Stimulated activated CD4-positive, alpha-beta T cell treated with anti-CD3 and anti-CD28 coated beads, Interleukin-4, amount 100 ng/mL, for 1 hour (primary cell): ENCODE results near the gene TGOLN2.
"Not testable (repeated sequence)": the region's sequence is repeated elsewhere in the genome, so short reads cannot be mapped to it uniquely, and the experiment has no call there.

Source experiments
- DNase-seq: peaks from one replicate; pipeline ENCODE4 v3.0.0-alpha.2; 2020

Gene TGOLN2

DNA sequence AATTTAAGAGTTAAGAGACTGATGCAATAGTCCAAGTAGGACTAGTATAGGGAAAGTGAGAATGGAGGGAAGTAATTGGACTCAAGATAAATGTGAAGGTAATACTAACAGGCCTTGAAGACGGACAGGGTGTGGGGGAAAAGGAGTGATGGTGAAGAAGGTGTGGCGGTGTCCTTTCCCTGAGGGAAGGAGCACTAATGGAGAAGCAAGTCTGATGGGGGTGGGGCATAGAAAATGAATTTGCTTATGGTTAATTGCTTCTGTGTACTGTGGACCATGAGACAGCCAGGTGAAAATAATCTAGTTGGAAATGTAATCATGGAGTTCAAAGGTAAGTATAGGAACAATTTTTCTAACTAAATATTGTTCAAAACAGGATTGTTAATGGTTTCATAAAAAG, 7.1 kb upstream of the TGOLN2 start:
- no peak for DNase-seq

DNA sequence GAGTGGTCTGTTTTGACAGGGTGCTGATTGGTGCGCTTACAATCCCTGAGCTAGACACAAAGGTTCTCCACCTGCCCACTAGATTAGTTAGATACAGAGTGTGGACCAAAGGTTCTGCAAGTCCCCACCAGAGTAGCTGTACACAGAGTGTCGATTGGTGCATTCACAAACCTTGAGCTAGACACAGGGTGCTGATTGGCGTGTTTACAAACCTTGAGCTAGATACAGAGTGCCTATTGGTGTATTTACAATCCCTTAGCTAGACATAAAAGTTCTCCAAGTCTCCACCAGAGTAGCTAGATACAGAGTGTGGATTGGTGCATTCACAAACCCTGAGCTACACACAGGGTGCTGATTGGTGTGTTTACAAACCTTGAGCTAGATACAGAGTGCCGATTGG, 6.1 kb upstream of the TGOLN2 start:
- not testable (repeated sequence) for DNase-seq

DNA sequence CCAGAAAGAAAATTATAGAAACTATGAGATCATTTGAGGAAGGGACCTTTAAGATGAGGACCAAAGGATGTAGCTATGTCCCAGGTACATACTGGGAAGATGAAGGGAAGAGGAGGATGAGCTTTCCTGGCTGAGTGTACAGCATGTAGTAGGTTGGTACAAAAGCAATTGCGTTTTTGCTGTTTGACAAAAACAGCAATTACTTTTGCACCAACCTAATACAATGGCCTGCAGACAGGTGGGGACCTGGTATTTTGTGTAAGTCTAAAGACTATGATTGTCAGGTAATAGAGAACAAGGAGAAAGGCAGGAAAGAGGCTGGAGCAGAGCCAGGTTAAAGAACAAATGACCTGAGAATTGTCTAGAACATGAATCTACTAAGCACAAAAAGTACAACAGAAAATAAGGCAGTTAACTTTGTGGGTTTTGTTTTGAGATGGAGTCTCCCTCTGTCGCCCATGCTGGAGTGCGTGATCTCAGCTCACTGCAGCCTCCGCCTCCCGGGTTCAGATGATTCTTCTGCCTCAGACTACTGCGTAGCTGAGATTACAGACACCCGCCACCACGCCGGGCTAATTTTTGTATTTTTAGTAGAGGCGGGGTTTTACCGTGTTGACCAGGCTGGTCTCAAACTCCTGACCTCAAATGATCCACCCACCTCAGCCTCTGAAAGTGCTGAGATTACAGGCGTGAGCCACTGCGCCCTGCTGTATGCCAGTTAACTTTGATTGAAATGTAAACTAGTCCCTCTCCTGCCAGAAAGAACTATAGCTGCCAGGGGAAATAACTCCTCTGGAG, 3.2 kb upstream of the TGOLN2 start:
- DNase-seq: no peak

DNA sequence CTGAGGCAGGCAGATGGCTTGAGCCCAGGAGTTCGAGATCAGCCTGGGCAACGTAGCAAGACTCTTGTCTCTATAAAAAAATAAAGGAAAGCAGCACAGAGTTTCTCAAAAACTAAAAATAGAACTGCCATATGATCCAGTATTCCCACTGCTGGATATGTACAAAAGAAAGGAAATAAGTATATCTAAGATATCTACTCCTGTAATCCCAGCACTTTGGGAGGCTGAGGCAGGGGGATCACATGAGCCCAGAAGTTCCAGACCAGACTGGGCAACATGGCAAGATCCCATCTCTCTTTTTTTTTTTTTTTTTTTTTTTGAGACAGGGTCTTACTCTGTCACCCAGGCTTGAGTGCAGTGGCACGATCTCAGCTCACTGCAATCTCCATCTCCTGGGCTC, 1.9 kb upstream of the TGOLN2 start:
- DNase-seq: not testable (repeated sequence)

DNA sequence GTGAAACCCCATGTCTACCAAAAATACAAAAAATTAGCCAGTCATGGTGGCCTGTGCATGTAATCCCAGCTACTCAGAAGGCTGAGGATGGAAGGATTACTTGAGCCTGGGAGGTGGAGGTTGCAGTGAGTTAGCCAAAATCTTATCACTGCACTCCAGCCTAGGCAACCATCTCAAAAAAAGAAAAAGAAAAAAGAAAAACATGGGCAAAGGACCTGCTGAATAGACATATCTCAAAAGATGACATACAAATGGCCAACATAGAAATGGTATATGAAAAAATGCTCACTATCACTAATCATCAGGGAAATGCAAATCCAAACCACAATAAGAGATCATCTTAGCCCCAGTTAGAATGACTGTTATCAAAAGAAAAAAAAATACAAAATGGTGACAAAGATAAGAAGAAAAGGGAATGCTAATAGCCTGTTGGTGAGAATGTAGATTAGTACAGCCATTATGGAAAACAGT, 1.4 kb upstream of the TGOLN2 start:
- no peak for DNase-seq

DNA sequence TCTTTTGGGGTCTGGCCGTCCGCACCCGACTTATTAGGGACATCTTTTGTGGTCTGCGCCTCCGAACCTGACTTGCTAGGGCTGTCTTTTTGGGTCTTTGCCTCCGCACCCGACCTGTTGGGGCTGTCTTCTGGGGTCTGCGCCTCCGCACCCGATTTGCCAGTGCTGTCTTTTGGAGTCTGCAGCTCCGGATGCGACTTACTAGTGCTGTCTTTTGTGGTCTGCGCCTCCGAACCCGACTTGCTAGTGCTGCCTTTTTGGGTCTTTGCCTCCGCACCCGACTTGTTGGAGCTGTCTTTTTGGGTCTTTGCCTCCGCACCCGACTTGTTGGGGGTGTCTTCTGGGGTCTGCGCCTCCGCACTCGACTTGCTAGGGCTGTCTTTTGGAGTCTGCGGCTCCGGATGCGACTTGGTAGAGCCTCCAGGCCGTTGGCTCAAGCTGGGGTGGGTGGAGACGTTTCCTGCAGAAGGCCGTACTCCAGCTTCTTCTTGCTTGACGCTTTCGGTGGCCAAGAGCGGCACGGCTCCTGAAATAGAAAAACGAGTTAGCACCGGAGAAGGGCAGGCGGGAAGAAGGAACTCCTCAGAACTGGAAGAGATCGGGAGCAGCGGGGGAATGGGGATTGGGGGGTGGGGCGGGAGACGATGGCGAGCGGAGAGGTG, 498 bp downstream of the TGOLN2 start:
- DNase-seq: peak; percentile 52

DNA sequence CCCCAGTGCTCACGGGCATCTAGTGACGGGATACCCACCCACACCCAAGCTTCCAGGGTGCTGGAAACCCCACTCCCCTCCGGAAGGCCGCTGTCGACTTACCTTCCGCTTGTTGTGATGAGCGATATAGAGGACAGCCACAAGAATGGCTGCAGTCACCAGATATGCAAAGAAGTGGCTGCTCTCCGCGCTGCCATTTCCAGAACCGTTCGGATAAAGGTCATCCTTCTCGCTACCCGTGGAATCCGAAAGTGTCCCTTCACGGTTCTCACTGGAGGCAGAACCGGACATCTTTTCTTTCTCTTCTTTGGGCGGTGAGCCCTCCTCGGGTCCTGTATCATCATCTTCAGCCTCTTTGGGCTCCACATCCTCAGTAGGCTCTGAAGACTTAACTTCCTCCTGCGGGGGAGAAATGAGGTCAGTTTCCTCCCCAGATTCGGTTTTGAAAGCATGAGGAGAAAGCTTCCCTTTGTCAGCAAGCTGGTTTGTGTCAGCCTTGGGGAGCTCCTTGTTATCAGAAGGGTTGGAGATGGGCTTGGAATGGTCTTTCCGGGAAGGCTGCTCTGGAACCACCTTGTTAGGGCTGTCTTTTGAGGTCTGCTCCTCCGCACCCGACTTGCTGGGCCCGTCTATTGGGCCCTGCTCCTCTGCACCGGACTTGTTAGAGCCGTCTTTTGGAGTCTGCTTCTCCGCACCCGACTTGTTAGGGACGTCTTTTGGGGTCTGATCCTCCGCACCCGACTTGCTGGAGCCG, 1.2 kb downstream of the TGOLN2 start:
- peak; percentile 25 for DNase-seq

DNA sequence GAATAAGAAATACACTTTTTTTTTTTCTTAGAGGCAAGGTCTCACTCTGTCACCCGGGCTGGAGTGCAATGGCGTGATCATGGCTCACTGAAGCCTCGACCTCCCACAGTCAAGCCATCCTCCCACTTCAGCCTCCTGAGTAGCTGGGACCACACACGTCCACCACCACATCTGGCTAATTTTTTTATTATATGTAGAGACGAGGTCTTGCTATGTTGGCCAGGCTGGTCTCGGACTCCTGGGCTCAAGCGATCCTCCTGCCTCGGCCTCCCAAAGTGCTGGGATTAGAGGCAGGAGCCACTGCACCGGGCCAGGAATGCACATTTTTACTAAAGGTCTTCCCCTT, 2.4 kb downstream of the TGOLN2 start:
- DNase-seq: no peak

DNA sequence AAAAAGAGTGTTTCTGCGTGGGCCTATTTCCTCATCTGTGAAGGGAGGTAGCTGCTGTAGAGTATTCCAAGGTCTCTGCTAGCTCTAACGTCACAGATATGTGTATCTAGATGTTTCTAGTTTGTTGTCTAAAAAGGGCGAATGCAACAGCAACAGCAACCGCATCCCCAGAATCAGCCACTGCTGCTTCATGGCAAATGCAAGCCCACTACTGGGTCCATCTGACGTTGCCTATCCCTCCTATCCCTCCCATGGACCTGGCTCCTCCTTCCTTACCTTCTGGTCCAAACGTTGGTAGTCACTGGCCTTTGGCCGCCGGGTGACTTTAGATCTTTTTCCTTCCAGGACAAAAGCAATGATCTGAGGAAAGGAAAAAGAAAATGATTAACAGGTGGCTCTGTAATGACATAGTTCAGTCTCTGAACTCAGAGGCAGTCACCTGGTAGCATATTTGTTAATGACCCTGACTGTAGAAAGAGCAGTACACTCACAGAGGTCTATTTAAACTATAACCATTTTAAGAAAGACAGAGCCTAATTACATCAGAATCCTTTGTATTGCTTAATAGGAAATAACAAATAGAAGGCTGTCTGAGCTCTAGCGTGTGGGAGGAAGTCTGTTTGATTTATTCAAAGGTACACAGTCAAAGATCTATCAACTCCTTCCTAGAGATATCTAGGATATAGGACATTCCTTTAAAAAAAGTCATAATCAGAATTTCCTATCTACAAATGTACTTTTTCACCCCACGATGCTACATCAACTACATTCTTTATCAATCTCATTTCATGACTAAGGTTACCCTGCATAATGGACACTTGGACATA, 2.9 kb downstream of the TGOLN2 start:
- DNase-seq: no peak

DNA sequence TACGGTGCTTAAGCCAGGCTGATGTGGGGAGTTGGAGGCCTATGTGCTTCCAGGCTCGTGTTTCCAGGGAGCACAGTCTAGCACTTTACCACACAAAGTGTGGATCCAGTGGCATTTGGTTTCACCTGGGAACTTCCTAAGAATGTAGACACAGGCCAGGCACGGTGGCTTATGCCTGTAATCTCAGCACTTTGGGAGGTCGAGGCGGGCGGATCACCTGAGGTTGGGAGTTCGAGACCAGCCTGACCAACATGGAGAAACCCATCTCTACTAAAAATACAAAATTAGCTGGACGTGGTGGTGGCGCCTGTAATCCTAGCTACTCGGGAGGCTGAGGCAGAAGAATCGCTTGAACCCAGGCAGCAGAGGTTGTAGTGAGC, 3.8 kb downstream of the TGOLN2 start:
- DNase-seq: not testable (repeated sequence)

DNA sequence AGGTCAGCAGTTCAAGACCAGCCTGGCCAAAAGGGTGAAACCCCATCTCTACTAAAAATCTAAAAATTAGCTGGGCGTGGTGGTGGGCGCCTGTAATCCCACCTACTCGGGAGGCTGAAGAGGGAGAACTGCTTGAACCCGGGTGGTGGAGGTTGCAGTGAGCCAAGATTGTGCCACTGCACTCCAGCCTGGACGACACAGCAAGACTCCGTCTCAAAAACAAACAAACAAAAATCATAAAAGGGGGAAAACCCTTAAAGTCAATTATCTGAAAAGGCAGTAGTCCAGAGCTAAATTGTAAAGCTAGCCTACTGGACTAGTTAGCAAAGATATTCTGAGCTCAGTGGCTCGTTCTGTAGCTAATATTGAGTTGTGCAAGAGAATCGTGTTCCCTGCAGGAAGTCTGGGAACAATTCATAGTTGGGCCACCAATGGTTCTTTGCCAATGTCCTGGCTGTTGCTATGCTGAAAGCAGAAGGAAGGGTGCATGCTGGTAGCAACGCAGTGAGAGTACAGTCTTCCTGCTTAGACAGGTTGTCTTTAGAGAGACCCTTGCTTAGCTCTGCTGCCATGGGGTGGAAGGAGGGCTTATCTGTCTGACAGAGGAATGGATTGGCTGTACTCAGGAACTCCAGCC, 4.3 kb downstream of the TGOLN2 start:
- DNase-seq: no peak

DNA sequence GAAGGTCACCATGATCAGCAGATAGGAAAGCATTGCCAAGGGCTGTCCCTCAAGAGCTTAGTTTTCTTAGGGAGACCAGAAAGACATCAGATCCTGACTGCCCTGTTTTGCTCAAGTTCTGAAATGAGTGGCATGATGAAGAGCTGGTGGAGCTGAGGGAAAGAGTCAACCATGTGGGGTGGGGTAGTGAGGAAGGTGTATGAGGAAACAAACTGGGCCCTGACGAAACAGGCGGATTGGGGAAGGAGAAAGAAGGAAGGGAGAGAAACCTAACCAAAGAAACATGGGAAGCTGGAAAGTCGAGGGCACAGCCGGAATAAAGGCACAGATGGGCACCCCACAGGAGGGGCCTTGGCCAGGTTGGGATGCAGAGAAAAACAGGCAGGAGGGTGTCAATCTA, 8.0 kb downstream of the TGOLN2 start:
- DNase-seq: no peak

DNA sequence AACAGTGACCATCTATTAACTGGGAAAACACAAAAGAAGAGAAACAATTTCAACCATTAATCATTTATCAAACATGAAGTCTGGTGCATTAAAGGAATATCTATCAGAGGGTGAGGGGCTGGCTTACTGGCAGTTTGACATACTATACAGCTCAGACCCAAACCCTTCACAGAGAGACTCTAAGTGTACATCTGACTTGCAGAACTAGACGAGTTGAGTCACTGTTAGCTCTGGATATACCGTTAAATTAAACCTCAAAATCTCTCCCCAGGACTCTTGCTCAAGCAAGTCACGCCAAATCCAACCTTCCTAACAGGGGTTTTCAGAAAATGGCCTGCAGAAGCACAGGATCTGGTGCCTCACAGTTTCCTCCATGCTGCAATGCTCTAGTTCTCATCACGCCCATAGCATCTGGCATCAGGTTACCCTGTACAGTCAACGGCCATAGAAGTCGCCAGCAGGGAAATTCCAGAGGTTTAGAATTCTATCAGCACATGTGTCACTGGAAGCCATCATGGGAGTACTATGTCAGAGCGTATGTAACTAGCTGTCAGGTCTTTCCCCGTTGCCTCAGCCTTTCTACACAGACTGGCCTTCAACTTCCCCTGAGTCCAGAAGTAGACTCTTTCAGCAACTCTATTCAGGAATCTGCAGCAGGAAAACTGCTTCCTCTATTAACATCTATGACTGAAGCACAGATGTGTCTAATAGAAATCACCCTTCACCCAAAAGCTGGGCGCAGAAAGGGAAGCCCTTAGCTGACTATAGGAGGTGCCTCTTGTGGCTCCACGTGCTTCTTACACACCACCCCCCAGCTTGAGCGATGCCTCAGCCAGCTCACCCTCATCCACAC, 9.3 kb downstream of the TGOLN2 start:
- peak; percentile 39 for DNase-seq

DNA sequence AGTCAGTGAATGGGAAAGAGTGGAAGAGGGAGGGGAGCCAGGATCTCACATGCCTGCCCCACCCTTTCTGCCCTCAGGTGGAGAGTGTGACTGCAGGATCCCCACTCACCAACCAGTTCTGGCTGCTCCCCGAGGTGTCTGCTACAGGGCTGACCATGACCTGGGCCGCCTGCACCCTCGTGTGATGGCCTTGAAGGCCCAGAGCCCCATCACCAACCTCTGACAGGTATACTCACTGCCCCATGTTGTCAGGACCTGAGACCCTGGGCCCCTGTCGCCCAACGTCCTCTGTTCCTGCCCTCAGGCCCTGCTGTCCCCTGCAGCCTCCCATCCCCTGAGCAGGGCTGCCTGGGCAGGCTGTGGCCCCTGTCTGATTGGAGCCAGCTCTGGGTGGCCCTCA, 11.9 kb downstream of the TGOLN2 start:
- DNase-seq: not testable (repeated sequence)

DNA sequence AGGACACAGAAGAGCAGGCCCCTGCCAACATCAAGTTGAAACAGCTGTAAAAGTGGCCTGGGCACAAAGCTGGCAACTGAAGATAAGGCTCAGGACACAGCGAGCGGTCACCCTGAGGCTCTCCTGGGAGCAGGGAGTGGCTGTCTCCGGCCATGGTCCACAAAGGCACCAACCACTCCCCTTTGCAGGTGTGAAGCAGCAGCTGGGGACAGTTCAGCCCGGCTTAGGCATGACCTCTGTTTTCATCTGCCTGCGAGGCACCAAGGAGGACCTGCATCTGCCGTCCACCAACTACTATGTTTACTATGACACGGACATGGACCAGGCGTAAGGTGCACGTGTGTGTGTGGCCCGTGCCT, 12.9 kb downstream of the TGOLN2 start:
- DNase-seq: no peak

DNA sequence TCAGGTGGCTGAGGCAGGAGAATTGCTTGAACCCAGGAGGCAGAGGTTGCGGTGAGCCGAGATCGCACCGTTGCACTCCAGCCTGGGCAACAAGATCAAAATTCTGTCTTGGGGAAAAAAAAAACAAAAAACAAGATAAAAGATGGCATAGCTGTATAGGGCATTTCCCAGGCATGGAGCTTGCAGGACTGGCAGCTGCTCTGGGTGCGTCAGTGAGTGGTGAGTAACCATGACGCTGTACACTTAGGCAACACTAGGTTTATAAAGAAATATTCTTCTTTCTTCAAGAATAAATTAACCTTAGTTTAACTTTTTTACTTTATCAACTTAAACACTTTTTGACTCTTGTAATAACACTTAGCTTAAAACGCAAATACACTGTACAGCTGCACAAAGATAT, 15.4 kb downstream of the TGOLN2 start:
- DNase-seq: no peak

DNA sequence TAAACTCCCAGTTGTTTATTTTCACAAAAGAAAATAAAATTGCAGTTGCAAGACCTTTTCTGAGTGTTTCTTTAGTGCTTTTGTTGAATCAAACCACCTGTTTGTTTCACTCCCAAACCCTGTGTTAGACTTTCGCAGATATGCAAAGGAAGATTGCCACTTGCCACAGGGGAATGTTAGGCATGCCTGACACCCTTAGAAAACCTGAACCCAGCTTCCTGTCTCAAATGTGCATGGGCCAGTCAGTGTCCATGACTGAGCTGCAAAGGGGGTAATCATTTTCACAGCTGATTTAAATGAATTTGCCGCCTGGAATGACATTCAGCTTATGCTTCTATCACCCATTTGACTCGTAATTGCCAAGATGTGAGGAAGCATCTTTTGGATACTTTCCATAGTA, 17.5 kb downstream of the TGOLN2 start:
- DNase-seq: no peak

DNA sequence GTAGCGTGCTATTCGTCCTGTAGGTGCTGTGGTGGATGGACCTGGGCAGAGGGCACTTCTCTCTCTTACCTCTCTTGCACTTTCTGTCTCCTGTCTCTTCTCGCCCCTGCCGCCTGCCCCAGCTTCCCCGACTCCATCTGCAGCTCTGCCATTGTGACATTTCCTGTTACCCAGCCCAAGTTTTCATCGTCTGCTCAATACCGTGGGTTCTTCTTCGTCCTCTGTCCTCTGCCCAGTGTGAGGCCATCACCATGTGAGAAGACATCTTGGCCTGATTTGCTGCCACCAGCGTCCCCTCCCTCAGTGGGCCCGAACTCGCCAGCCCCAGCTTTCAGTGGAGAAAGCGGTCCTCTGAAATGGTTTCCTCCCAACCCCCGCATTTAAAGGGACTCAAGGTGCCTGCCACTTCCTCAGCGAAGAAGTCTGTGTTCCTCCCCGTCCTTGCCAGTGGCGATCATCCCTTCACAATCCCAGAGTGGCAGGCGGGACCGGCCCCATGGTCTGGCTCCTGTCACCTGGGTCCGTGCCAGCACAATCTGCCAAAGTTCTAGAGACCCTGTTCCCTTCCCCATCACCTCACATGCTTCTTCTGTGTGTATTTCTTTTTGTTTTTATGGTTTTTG, 18.0 kb downstream of the TGOLN2 start:
- no peak for DNase-seq

DNA sequence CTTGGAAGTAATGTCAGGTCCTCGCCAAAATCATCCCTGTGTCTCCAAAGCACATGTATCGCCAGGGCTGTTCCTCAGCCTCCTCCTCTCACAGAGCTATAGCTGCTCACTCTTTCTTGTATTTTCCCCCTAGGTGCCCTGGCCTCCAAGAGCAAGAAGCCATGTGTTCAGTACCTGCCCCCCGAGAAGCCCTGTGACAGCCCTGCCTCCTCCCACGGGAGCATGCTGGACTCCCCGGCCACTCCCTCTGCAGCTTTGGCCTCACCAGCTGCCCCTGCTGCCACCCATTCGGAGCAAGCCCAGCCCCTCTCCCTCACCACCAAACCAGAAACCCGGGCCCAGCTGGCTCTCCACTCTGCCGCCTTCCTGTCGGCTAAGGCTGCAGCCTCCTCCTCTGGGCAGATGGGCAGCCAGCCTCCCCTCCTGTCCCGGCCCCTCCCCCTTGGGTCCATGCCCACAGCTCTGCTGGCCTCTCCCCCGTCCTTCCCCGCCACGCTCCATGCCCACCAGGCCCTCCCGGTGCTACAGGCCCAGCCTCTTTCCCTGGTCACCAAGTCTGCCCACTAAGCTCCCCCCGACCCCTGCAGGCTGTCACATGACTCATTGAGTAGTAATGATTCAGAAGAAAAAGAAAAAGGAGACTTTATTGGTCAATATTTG, 18.8 kb downstream of the TGOLN2 start:
- no peak for DNase-seq

DNA sequence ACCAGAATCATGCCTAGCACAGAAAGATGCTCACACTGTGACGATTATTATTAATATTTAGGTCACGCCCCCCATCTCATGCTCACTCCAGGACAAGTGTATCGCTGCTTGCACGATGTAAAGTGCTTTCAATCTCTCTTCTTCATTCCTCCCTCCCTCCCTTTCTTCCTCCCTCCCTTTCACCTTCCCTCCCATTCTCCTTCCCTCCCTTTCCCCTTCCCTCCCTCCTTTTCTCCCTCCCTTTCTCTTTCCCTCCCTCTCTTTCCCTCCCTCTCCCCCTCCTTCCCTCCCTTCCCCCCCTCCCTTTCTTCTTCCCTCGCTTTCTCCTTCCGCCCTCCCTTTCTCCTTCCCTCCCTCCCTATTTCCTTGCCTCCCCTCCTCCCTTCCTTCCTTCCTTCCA, 19.6 kb downstream of the TGOLN2 start:
- no peak for DNase-seq

DNA sequence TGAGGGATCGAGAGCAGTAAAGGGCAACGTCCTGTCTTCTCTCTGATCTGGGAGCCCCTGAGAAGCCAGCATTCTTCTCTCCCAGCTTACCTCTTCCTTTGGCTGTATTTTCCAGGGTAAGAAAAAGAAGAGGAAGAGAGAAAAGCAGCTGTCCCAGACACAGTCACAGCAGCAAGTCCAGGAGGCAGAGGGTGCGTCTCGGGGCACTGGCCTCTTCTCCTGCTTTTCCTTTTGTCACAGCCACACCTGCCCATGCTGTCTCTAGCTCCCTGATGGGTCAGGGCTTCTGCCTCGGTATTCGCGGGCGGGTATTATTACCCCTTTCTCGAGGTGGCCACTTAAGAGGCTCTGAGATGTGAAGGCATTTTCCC, 20.3 kb downstream of the TGOLN2 start:
- no peak for DNase-seq
